Measurements from ENCODE around the gene SIRPG. TPM values are rescaled to one million over a fixed set of nuclear protein-coding genes. Genes with fewer than 3 reads are reported as not detected.
"Not testable (repeated sequence)": the region's sequence is repeated elsewhere in the genome, so short reads cannot be mapped to it uniquely, and the experiment has no call there.

The SIRPG gene
- total RNA-seq, 1 donor from 2014 or later = not detected

DNA sequence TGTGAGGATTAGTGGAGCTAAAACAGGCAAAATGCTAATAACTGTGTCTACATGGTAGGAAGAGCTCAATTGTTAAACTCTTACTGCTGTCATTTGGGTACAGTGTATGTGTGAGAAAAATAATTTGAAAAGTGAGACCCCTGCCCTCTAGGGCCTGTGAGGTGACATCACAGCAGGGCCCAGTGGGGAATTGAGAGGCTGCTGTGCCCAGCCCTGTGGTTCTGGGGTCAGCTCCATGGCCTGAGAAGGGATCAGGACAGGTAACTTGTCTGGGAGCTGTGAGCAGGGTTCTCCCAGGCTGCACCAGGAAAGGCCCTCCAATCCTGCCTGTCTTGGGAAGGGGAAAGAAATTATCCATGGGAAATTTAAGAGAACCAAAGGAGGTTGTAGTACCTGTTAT is 39.1 kb downstream of the SIRPG start:
- H3K27ac Mint-ChIP-seq = no peak overlapping the region
- H3K4me3 Mint-ChIP-seq = no peak overlapping the region
- TF ChIP-seq, protein P1, sequence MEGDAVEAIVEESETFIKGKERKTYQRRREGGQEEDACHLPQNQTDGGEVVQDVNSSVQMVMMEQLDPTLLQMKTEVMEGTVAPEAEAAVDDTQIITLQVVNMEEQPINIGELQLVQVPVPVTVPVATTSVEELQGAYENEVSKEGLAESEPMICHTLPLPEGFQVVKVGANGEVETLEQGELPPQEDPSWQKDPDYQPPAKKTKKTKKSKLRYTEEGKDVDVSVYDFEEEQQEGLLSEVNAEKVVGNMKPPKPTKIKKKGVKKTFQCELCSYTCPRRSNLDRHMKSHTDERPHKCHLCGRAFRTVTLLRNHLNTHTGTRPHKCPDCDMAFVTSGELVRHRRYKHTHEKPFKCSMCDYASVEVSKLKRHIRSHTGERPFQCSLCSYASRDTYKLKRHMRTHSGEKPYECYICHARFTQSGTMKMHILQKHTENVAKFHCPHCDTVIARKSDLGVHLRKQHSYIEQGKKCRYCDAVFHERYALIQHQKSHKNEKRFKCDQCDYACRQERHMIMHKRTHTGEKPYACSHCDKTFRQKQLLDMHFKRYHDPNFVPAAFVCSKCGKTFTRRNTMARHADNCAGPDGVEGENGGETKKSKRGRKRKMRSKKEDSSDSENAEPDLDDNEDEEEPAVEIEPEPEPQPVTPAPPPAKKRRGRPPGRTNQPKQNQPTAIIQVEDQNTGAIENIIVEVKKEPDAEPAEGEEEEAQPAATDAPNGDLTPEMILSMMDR (IDR thresholded peaks at IDR 0.05; ENCODE audit: unreplicated experiment) = no peak
- no peak for DNase-seq (ENCODE audit: low spot score in 2 of 2, unreplicated experiment in 2 of 2)
- peaks cover 4% of the 10 kb centered on the region for H3K9me3 Mint-ChIP-seq
- H3K4me1 Mint-ChIP-seq = no peaks in the 10 kb centered on the region
- no peaks in the 10 kb centered on the region for H3K36me3 Mint-ChIP-seq
- H3K27me3 Mint-ChIP-seq (ENCODE audit: low read depth) = peaks cover 50% of the 10 kb centered on the region

GRCh38 chr20:1616858-1617434 is 40.6 kb downstream of the SIRPG start:
- no peaks in the 10 kb centered on the region for H3K4me1 Mint-ChIP-seq
- H3K27ac Mint-ChIP-seq = no peak overlapping the region
- TF ChIP-seq, protein P1 (IDR thresholded peaks at IDR 0.05; ENCODE audit: unreplicated experiment) = no peak
- H3K9me3 Mint-ChIP-seq = peaks cover 4% of the 10 kb centered on the region
- no peak overlapping the region for H3K4me3 Mint-ChIP-seq
- peaks cover 45% of the 10 kb centered on the region for H3K27me3 Mint-ChIP-seq (ENCODE audit: low read depth)
- DNase-seq (ENCODE audit: low spot score in 2 of 2, unreplicated experiment in 2 of 2) = no peak
- H3K36me3 Mint-ChIP-seq = no peaks in the 10 kb centered on the region

DNA sequence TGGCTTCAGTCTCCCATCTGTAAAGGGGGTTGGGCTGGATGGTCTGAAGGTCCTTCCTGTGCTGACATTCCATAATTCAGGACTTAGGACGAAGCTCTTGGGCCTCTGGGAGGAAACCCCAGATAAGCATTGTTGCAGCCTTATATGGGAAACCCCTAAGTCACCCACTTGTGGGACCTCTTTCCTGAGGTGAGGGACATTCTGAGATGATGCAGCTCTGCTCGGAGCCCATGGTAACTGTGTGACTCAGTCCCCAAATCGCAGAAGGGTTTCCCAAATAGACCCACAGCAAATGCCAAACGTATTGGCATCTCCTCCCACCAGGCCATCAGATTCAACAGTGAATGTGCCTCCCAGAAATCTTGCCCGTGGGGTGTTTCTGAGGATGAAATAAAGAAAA is 47.2 kb downstream of the SIRPG start:
- not testable (repeated sequence) for H3K4me3 Mint-ChIP-seq; H3K36me3 Mint-ChIP-seq; H3K9me3 Mint-ChIP-seq; H3K27ac Mint-ChIP-seq; DNase-seq (ENCODE audit: low spot score in 2 of 2, unreplicated experiment in 2 of 2); H3K4me1 Mint-ChIP-seq
- peaks cover 18% of the 10 kb centered on the region for H3K27me3 Mint-ChIP-seq (ENCODE audit: low read depth)

- H3K4me3 Mint-ChIP-seq; H3K36me3 Mint-ChIP-seq; H3K4me1 Mint-ChIP-seq; H3K9me3 Mint-ChIP-seq; DNase-seq (ENCODE audit: low spot score in 2 of 2, unreplicated experiment in 2 of 2); H3K27ac Mint-ChIP-seq; H3K27me3 Mint-ChIP-seq (ENCODE audit: low read depth): not testable (repeated sequence)
Measured at GRCh38 chr20:1608678-1609347, 48.8 kb downstream of the SIRPG start.

- DNase-seq (ENCODE audit: low spot score in 2 of 2, unreplicated experiment in 2 of 2) = no peak
- no peak overlapping the region for H3K4me3 Mint-ChIP-seq
- no peaks in the 10 kb centered on the region for H3K36me3 Mint-ChIP-seq
- no peaks in the 10 kb centered on the region for H3K9me3 Mint-ChIP-seq
- H3K4me1 Mint-ChIP-seq = no peaks in the 10 kb centered on the region
- H3K27me3 Mint-ChIP-seq (ENCODE audit: low read depth) = no peaks in the 10 kb centered on the region
- H3K27ac Mint-ChIP-seq = no peak overlapping the region
- TF ChIP-seq, protein P1 (IDR thresholded peaks at IDR 0.05; ENCODE audit: unreplicated experiment) = no peak
Measured at GRCh38 chr20:1600736-1601135, 56.8 kb downstream of the SIRPG start.

- DNase-seq (ENCODE audit: low spot score in 2 of 2, unreplicated experiment in 2 of 2) = no peak
- H3K36me3 Mint-ChIP-seq = no peaks in the 10 kb centered on the region
- H3K4me3 Mint-ChIP-seq = no peak overlapping the region
- no peaks in the 10 kb centered on the region for H3K4me1 Mint-ChIP-seq
- no peak overlapping the region for H3K27ac Mint-ChIP-seq
- H3K27me3 Mint-ChIP-seq (ENCODE audit: low read depth) = no peaks in the 10 kb centered on the region
- no peaks in the 10 kb centered on the region for H3K9me3 Mint-ChIP-seq
- TF ChIP-seq, protein P1 (IDR thresholded peaks at IDR 0.05; ENCODE audit: unreplicated experiment) = no peak
Measured at GRCh38 chr20:1595333-1595732, 62.2 kb downstream of the SIRPG start.
